HL-60 (cell line): ENCODE data around the gene TMEM248.
"Not testable (repeated sequence)": the region's sequence is repeated elsewhere in the genome, so short reads cannot be mapped to it uniquely, and the experiment has no call there.

Experiments used
- DNase-seq, 2 experiments: peaks; one replicate each; pipeline ENCODE4 v3.0.0-alpha.2; 2010 to 2020; ENCODE audit warnings: low read depth in 1 of 2, low spot score in 1 of 2
- H3K27ac ChIP-seq: fragments of 250-450 bp; sonication (Bioruptor Pico); replicated peaks from 2 replicates; pipeline ENCODE4 v1.5.1; 2020; ENCODE audit warnings: mild to moderate bottlenecking, moderate library complexity
- H3K27me3 ChIP-seq: fragments of 250-450 bp; sonication (Bioruptor Pico); 2 replicates; pipeline ENCODE4 v1.5.1; 2021; ENCODE audit warnings: mild to moderate bottlenecking, moderate library complexity; ENCODE audit not compliant: insufficient read depth, poor library complexity, severe bottlenecking
- H3K4me3 ChIP-seq: replicated peaks from 2 replicates; pipeline ENCODE4 v1.5.1; 2011; ENCODE audit warnings: mild to moderate bottlenecking, control low read depth, low read length; ENCODE audit not compliant: insufficient read depth
- CTCF ChIP-seq: IDR thresholded peaks from one replicate; pipeline ENCODE4 v1.5.1; 2011; ENCODE audit warnings: low read length, control low read depth, inconsistent platforms; ENCODE audit not compliant: insufficient read depth
- GABPA ChIP-seq: IDR thresholded peaks from 2 replicates; pipeline ENCODE4 v1.6.1; 2012; ENCODE audit warnings: low read depth
- POLR2AphosphoS5 ChIP-seq: IDR thresholded peaks from 2 replicates; pipeline ENCODE4 v1.6.1; 2012; ENCODE audit warnings: low read depth
- REST ChIP-seq: IDR thresholded peaks from 2 replicates; pipeline ENCODE4 v1.6.1; 2012; ENCODE audit warnings: low read depth; ENCODE audit not compliant: insufficient replicate concordance
- SPI1 ChIP-seq: IDR thresholded peaks from 2 replicates; pipeline ENCODE4 v1.6.1; 2012; ENCODE audit warnings: low read depth, mild to moderate bottlenecking, borderline replicate concordance

TMEM248 gene

GRCh38 chr7:66970310-66970709 lies 49.3 kb downstream of the TMEM248 start:
- TF ChIP-seq REST (no peak), POLR2AphosphoS5 (no peak), CTCF (no peak), GABPA (no peak), SPI1 (no peak)
- Histone ChIP-seq H3K4me3 (no peak overlapping the region), H3K27ac (no peak overlapping the region), H3K27me3 (no peaks in the 10 kb centered on the region)
- DNase-seq: no peak

GRCh38 chr7:66974986-66975590 lies 54.1 kb downstream of the TMEM248 start:
- no peak overlapping the region for H3K27ac ChIP-seq
- no peak for TF ChIP-seq POLR2AphosphoS5
- TF ChIP-seq SPI1: no peak
- TF ChIP-seq GABPA: no peak
- no peak for TF ChIP-seq CTCF
- TF ChIP-seq REST: no peak
- no peaks in the 10 kb centered on the region for H3K27me3 ChIP-seq
- no peak for DNase-seq
- no peak overlapping the region for H3K4me3 ChIP-seq

GRCh38 chr7:66978312-66978711 lies 57.3 kb downstream of the TMEM248 start:
- H3K4me3 ChIP-seq, DNase-seq, H3K27me3 ChIP-seq, H3K27ac ChIP-seq: not testable (repeated sequence)

GRCh38 chr7:66979013-66979412 lies 58.0 kb downstream of the TMEM248 start:
- H3K4me3 ChIP-seq, DNase-seq, H3K27me3 ChIP-seq, H3K27ac ChIP-seq: not testable (repeated sequence)

GRCh38 chr7:66980336-66980735 lies 59.3 kb downstream of the TMEM248 start:
- H3K27me3 ChIP-seq, H3K4me3 ChIP-seq, H3K27ac ChIP-seq, DNase-seq: not testable (repeated sequence)

- not testable (repeated sequence) for H3K4me3 ChIP-seq, H3K27ac ChIP-seq, H3K27me3 ChIP-seq, DNase-seq
Measured at GRCh38 chr7:66989552-66989951, 68.5 kb downstream of the TMEM248 start.

GRCh38 chr7:66994051-66994450 lies 73.0 kb downstream of the TMEM248 start:
- H3K4me3 ChIP-seq: peak overlapping the region; percentile 60
- H3K27ac ChIP-seq, DNase-seq, H3K27me3 ChIP-seq: not testable (repeated sequence)
